Measurements from ENCODE around the gene SERTM1.

The SERTM1 gene

DNA sequence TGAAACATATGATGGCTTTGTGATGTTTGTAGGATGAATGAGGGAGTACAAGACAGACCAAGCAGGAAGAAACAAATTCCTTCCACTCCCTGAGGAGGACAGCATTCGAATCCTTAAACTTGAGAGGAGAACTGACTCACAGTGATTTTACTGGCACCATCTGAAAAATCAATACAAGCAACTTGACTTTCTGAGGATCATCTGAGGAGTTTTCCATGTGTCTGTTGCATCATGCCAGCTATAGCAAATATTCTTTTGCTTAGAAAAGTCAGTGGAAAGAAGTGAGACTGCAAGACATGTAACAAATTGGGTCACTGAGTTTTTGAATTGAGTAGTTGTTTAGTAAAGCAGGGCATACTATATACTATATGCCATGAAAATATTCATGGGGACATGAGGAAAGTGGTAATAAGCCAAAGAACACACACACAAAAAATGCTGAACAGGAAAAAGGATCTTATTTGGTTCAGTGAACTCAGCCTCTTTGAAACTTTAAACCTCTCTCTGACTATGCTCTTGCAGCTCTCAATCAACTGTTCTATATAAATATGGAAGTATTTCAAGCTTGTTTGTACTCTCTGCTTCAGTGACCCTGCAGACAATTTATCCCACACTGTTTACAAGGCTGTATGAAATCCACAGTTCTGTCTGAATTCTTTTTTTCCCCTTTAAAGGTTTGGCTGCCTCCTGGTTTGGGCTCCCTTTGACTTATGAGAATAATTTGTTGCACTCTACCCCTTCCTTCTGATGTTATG is 35.5 kb downstream of the SERTM1 start:
- no peaks in the 10 kb centered on the region for H3K36me3 ChIP-seq (ENCODE audit: control insufficient read depth, insufficient read depth, low read length)
- no peak overlapping the region for H3K4me3 ChIP-seq (ENCODE audit: insufficient read depth, low read depth, low read length, poor library complexity, severe bottlenecking)
- H3K27ac ChIP-seq (ENCODE audit: insufficient read depth, low read length, poor library complexity, severe bottlenecking) = no peak overlapping the region
- no peaks in the 10 kb centered on the region for H3K9me3 ChIP-seq (ENCODE audit: control insufficient read depth, low read length)
- DNase-seq = no peak
- H3K27me3 ChIP-seq (replicated peaks; ENCODE audit: control insufficient read depth, insufficient read depth, low read length, poor library complexity, severe bottlenecking) = no peaks in the 10 kb centered on the region
- H3K4me1 ChIP-seq (ENCODE audit: control insufficient read depth, insufficient read depth, low read length, poor library complexity, severe bottlenecking) = no peaks in the 10 kb centered on the region

GRCh38 chr13:36710396-36710795 is 36.6 kb downstream of the SERTM1 start:
- H3K27ac ChIP-seq (ENCODE audit: insufficient read depth, low read length, poor library complexity, severe bottlenecking) = no peak overlapping the region
- no peak overlapping the region for H3K4me3 ChIP-seq (ENCODE audit: insufficient read depth, low read depth, low read length, poor library complexity, severe bottlenecking)
- no peaks in the 10 kb centered on the region for H3K36me3 ChIP-seq (ENCODE audit: control insufficient read depth, insufficient read depth, low read length)
- no peaks in the 10 kb centered on the region for H3K27me3 ChIP-seq (replicated peaks; ENCODE audit: control insufficient read depth, insufficient read depth, low read length, poor library complexity, severe bottlenecking)
- no peaks in the 10 kb centered on the region for H3K9me3 ChIP-seq (ENCODE audit: control insufficient read depth, low read length)
- no peaks in the 10 kb centered on the region for H3K4me1 ChIP-seq (ENCODE audit: control insufficient read depth, insufficient read depth, low read length, poor library complexity, severe bottlenecking)
- DNase-seq = no peak

DNA sequence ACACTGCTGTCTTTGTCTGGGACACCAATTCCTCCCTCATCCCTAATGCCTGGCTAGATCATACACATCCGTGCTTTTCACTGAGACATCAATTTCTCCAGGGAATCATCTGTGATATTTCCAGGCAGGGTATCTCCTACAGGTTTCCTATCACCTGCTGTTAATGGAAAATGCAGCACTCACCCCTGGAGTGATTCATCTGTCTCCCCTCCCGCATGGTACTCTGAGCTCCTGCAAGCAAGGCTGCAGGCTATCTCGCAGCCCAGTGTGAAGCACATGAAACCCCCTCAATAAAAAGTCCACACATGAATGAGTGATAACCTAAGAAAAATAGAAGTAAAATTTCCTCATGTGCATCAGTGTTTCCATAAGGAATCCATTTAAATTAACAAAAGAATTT is 38.5 kb downstream of the SERTM1 start:
- no peaks in the 10 kb centered on the region for H3K9me3 ChIP-seq (ENCODE audit: control insufficient read depth, low read length)
- H3K27me3 ChIP-seq (replicated peaks; ENCODE audit: control insufficient read depth, insufficient read depth, low read length, poor library complexity, severe bottlenecking) = no peaks in the 10 kb centered on the region
- no peak overlapping the region for H3K27ac ChIP-seq (ENCODE audit: insufficient read depth, low read length, poor library complexity, severe bottlenecking)
- DNase-seq = no peak
- no peaks in the 10 kb centered on the region for H3K4me1 ChIP-seq (ENCODE audit: control insufficient read depth, insufficient read depth, low read length, poor library complexity, severe bottlenecking)
- no peaks in the 10 kb centered on the region for H3K36me3 ChIP-seq (ENCODE audit: control insufficient read depth, insufficient read depth, low read length)
- no peak overlapping the region for H3K4me3 ChIP-seq (ENCODE audit: insufficient read depth, low read depth, low read length, poor library complexity, severe bottlenecking)

GRCh38 chr13:36712770-36713169 is 39.0 kb downstream of the SERTM1 start:
- Histone ChIP-seq H3K27ac (ENCODE audit: insufficient read depth, low read length, poor library complexity, severe bottlenecking) (no peak overlapping the region), H3K4me3 (ENCODE audit: insufficient read depth, low read depth, low read length, poor library complexity, severe bottlenecking) (no peak overlapping the region)
- no peak for DNase-seq

GRCh38 chr13:36713887-36714286 is 40.1 kb downstream of the SERTM1 start:
- Histone ChIP-seq H3K9me3 (ENCODE audit: control insufficient read depth, low read length) (no peaks in the 10 kb centered on the region), H3K4me1 (ENCODE audit: control insufficient read depth, insufficient read depth, low read length, poor library complexity, severe bottlenecking) (no peaks in the 10 kb centered on the region)
- no peak for DNase-seq

More at GRCh38 chr13:36712770-36713169, 39.0 kb downstream of the SERTM1 start:
- H3K9me3 ChIP-seq (ENCODE audit: control insufficient read depth, low read length) = no peaks in the 10 kb centered on the region
- H3K27me3 ChIP-seq (replicated peaks; ENCODE audit: control insufficient read depth, insufficient read depth, low read length, poor library complexity, severe bottlenecking) = no peaks in the 10 kb centered on the region
- no peaks in the 10 kb centered on the region for H3K36me3 ChIP-seq (ENCODE audit: control insufficient read depth, insufficient read depth, low read length)
- H3K4me1 ChIP-seq (ENCODE audit: control insufficient read depth, insufficient read depth, low read length, poor library complexity, severe bottlenecking) = no peaks in the 10 kb centered on the region

GRCh38 chr13:36715841-36716240 is 42.0 kb downstream of the SERTM1 start:
- Histone ChIP-seq H3K36me3 (ENCODE audit: control insufficient read depth, insufficient read depth, low read length) (no peaks in the 10 kb centered on the region), H3K27me3 (replicated peaks; ENCODE audit: control insufficient read depth, insufficient read depth, low read length, poor library complexity, severe bottlenecking) (no peaks in the 10 kb centered on the region), H3K4me1 (ENCODE audit: control insufficient read depth, insufficient read depth, low read length, poor library complexity, severe bottlenecking) (no peaks in the 10 kb centered on the region), H3K9me3 (ENCODE audit: control insufficient read depth, low read length) (no peaks in the 10 kb centered on the region), H3K4me3 (ENCODE audit: insufficient read depth, low read depth, low read length, poor library complexity, severe bottlenecking) (no peak overlapping the region), H3K27ac (ENCODE audit: insufficient read depth, low read length, poor library complexity, severe bottlenecking) (no peak overlapping the region)
- no peak for DNase-seq

More at GRCh38 chr13:36713887-36714286, 40.1 kb downstream of the SERTM1 start:
- Histone ChIP-seq H3K4me3 (ENCODE audit: insufficient read depth, low read depth, low read length, poor library complexity, severe bottlenecking) (no peak overlapping the region), H3K27ac (ENCODE audit: insufficient read depth, low read length, poor library complexity, severe bottlenecking) (no peak overlapping the region), H3K36me3 (ENCODE audit: control insufficient read depth, insufficient read depth, low read length) (no peaks in the 10 kb centered on the region), H3K27me3 (replicated peaks; ENCODE audit: control insufficient read depth, insufficient read depth, low read length, poor library complexity, severe bottlenecking) (no peaks in the 10 kb centered on the region)

GRCh38 chr13:36717017-36717416 is 43.2 kb downstream of the SERTM1 start:
- H3K27ac ChIP-seq (ENCODE audit: insufficient read depth, low read length, poor library complexity, severe bottlenecking) = no peak overlapping the region
- no peaks in the 10 kb centered on the region for H3K9me3 ChIP-seq (ENCODE audit: control insufficient read depth, low read length)
- no peak for DNase-seq

GRCh38 chr13:36717966-36718545 is 44.2 kb downstream of the SERTM1 start:
- H3K27ac ChIP-seq (ENCODE audit: insufficient read depth, low read length, poor library complexity, severe bottlenecking) = no peak overlapping the region
- no peaks in the 10 kb centered on the region for H3K36me3 ChIP-seq (ENCODE audit: control insufficient read depth, insufficient read depth, low read length)
- H3K27me3 ChIP-seq (replicated peaks; ENCODE audit: control insufficient read depth, insufficient read depth, low read length, poor library complexity, severe bottlenecking) = no peaks in the 10 kb centered on the region
- DNase-seq = no peak
- no peaks in the 10 kb centered on the region for H3K9me3 ChIP-seq (ENCODE audit: control insufficient read depth, low read length)
- no peaks in the 10 kb centered on the region for H3K4me1 ChIP-seq (ENCODE audit: control insufficient read depth, insufficient read depth, low read length, poor library complexity, severe bottlenecking)
- H3K4me3 ChIP-seq (ENCODE audit: insufficient read depth, low read depth, low read length, poor library complexity, severe bottlenecking) = no peak overlapping the region

More at GRCh38 chr13:36717017-36717416, 43.2 kb downstream of the SERTM1 start:
- no peaks in the 10 kb centered on the region for H3K36me3 ChIP-seq (ENCODE audit: control insufficient read depth, insufficient read depth, low read length)
- H3K4me1 ChIP-seq (ENCODE audit: control insufficient read depth, insufficient read depth, low read length, poor library complexity, severe bottlenecking) = no peaks in the 10 kb centered on the region
- H3K4me3 ChIP-seq (ENCODE audit: insufficient read depth, low read depth, low read length, poor library complexity, severe bottlenecking) = no peak overlapping the region
- H3K27me3 ChIP-seq (replicated peaks; ENCODE audit: control insufficient read depth, insufficient read depth, low read length, poor library complexity, severe bottlenecking) = no peaks in the 10 kb centered on the region

DNA sequence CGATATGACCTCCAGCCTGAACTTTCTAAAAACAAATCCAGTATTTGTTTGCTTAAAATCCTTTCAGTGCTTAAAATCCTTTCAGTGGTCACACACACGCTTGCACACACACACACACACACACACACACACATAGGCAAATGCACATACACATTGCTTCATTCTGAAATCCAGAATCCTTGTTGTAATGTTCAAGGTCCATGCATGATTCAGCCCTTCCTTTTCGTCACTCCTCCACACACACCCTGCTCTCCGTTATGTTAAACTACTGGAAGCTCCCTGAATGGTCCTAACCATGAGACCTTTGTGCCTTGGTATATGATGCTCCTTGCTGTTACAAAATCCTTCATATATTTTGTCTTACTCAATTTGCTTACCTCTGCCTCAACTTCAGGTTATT is 44.9 kb downstream of the SERTM1 start:
- no peak overlapping the region for H3K4me3 ChIP-seq (ENCODE audit: insufficient read depth, low read depth, low read length, poor library complexity, severe bottlenecking)
- DNase-seq = no peak
- H3K36me3 ChIP-seq (ENCODE audit: control insufficient read depth, insufficient read depth, low read length) = no peaks in the 10 kb centered on the region
- no peaks in the 10 kb centered on the region for H3K9me3 ChIP-seq (ENCODE audit: control insufficient read depth, low read length)
- H3K27me3 ChIP-seq (replicated peaks; ENCODE audit: control insufficient read depth, insufficient read depth, low read length, poor library complexity, severe bottlenecking) = no peaks in the 10 kb centered on the region
- no peak overlapping the region for H3K27ac ChIP-seq (ENCODE audit: insufficient read depth, low read length, poor library complexity, severe bottlenecking)
- H3K4me1 ChIP-seq (ENCODE audit: control insufficient read depth, insufficient read depth, low read length, poor library complexity, severe bottlenecking) = no peaks in the 10 kb centered on the region

DNA sequence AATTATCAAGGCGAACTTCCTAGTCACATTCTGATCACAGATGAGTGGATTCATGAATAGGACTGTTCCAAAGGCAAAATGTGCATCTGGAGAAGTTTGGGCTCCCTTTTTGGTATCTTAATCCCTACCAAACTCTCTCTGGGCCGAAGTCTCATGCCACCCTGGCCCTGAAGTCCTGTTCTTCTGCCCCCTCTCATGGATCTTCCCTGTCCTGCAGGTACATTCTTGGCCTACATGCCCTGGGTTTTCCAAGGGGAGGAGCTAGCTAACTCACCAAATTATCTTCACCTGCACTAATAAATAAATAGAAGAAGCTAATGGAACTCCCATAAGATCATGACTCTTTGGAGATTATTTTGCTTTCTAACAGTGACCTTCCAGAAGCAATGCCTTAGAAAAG is 50.3 kb downstream of the SERTM1 start:
- H3K4me1 ChIP-seq (ENCODE audit: control insufficient read depth, insufficient read depth, low read length, poor library complexity, severe bottlenecking) = no peaks in the 10 kb centered on the region
- no peaks in the 10 kb centered on the region for H3K27me3 ChIP-seq (replicated peaks; ENCODE audit: control insufficient read depth, insufficient read depth, low read length, poor library complexity, severe bottlenecking)
- H3K36me3 ChIP-seq (ENCODE audit: control insufficient read depth, insufficient read depth, low read length) = no peaks in the 10 kb centered on the region
- DNase-seq = no peak
- no peak overlapping the region for H3K27ac ChIP-seq (ENCODE audit: insufficient read depth, low read length, poor library complexity, severe bottlenecking)
- no peak overlapping the region for H3K4me3 ChIP-seq (ENCODE audit: insufficient read depth, low read depth, low read length, poor library complexity, severe bottlenecking)
- no peaks in the 10 kb centered on the region for H3K9me3 ChIP-seq (ENCODE audit: control insufficient read depth, low read length)

All from effector memory CD4-positive, alpha-beta T cell (primary cell).